Kidney tubule cell (primary cell): Measurements from ENCODE around the gene CLDN18.

Source experiments
- DNase-seq: peaks from one replicate; pipeline ENCODE4 v3.0.0-alpha.2; 2018; ENCODE audit warnings: low spot score

Gene CLDN18

GRCh38 chr3:138025553-138025952, 15.6 kb downstream of the CLDN18 start:
- no peak for DNase-seq

GRCh38 chr3:138027821-138028220, 17.9 kb downstream of the CLDN18 start:
- DNase-seq = no peak

- DNase-seq = no peak
These were observed 20.8 kb downstream of the CLDN18 start for GRCh38 chr3:138030734-138031280.

GRCh38 chr3:138031536-138031935, 21.6 kb downstream of the CLDN18 start:
- DNase-seq = no peak

- no peak for DNase-seq
These were observed 22.6 kb downstream of the CLDN18 start for GRCh38 chr3:138032567-138032966.

- no peak for DNase-seq
These were observed 23.3 kb downstream of the CLDN18 start for GRCh38 chr3:138033202-138033691.

- DNase-seq = peak; percentile 34
These were observed 25.0 kb downstream of the CLDN18 start for GRCh38 chr3:138034918-138035317.

- DNase-seq = peak; percentile 11
These were observed 26.6 kb downstream of the CLDN18 start for GRCh38 chr3:138036572-138036971.

- DNase-seq = no peak
These were observed 28.9 kb downstream of the CLDN18 start for GRCh38 chr3:138038725-138039462.

GRCh38 chr3:138042043-138042442, 32.1 kb downstream of the CLDN18 start:
- DNase-seq = peak; percentile 31

GRCh38 chr3:138043266-138044029, 33.5 kb downstream of the CLDN18 start:
- peak; percentile 26 for DNase-seq

- DNase-seq = no peak
These were observed 36.1 kb downstream of the CLDN18 start for GRCh38 chr3:138046085-138046484.

- DNase-seq = peak; percentile 27
These were observed 37.0 kb downstream of the CLDN18 start for GRCh38 chr3:138046955-138047354.

- no peak for DNase-seq
These were observed 37.7 kb downstream of the CLDN18 start for GRCh38 chr3:138047596-138048158.

GRCh38 chr3:138049157-138049919, 39.4 kb downstream of the CLDN18 start:
- DNase-seq = peak; percentile 30

GRCh38 chr3:138051947-138052802, 42.2 kb downstream of the CLDN18 start:
- DNase-seq = peak; percentile 52

GRCh38 chr3:138054057-138054456, 44.1 kb downstream of the CLDN18 start:
- DNase-seq = no peak

- no peak for DNase-seq
These were observed 47.4 kb downstream of the CLDN18 start for GRCh38 chr3:138057384-138057783.

- no peak for DNase-seq
These were observed 49.3 kb downstream of the CLDN18 start for GRCh38 chr3:138059261-138059660.

GRCh38 chr3:138060792-138061191, 50.8 kb downstream of the CLDN18 start:
- DNase-seq = no peak

GRCh38 chr3:138062037-138062436, 52.1 kb downstream of the CLDN18 start:
- no peak for DNase-seq
